ENCODE measurements around the gene GRIN2D. TPM values are rescaled to one million over a fixed set of nuclear protein-coding genes. Genes with fewer than 3 reads are reported as not detected.
A peak's percentile ranks its signal among the peaks of the same experiment; 100 is the strongest.

Gene GRIN2D
- total RNA-seq, 1 donor from 2014 or later: 21.7 TPM

GRCh38 chr19:48394331-48395169 is 1.1 kb downstream of the GRIN2D start:
- H3K27me3 Mint-ChIP-seq (ENCODE audit: unreplicated experiment): peaks cover 18% of the 10 kb centered on the region
- peaks cover 21% of the 10 kb centered on the region for H3K4me1 Mint-ChIP-seq (ENCODE audit: low read depth, unreplicated experiment)
- no peak for DNase-seq
- H3K36me3 Mint-ChIP-seq (ENCODE audit: unreplicated experiment): no peaks in the 10 kb centered on the region
- H3K9me3 Mint-ChIP-seq (ENCODE audit: unreplicated experiment): peaks cover 13% of the 10 kb centered on the region
- peak overlapping the region; percentile 94 for H3K27ac Mint-ChIP-seq (ENCODE audit: unreplicated experiment)
- TF ChIP-seq CTCF (IDR thresholded peaks at IDR 0.05; ENCODE audit: partially characterized antibody, unreplicated experiment): no peak
- H3K4me3 Mint-ChIP-seq (ENCODE audit: unreplicated experiment): peak overlapping the region; percentile 95

- peak overlapping the region; percentile 82 for H3K4me3 Mint-ChIP-seq (ENCODE audit: unreplicated experiment)
- TF ChIP-seq CTCF (IDR thresholded peaks at IDR 0.05; ENCODE audit: partially characterized antibody, unreplicated experiment): no peak
- H3K36me3 Mint-ChIP-seq (ENCODE audit: unreplicated experiment): no peaks in the 10 kb centered on the region
- H3K9me3 Mint-ChIP-seq (ENCODE audit: unreplicated experiment): peaks cover 13% of the 10 kb centered on the region
- peaks cover 21% of the 10 kb centered on the region for H3K4me1 Mint-ChIP-seq (ENCODE audit: low read depth, unreplicated experiment)
- DNase-seq: no peak
- H3K27me3 Mint-ChIP-seq (ENCODE audit: unreplicated experiment): peaks cover 21% of the 10 kb centered on the region
- H3K27ac Mint-ChIP-seq (ENCODE audit: unreplicated experiment): peak overlapping the region; percentile 43
Measured at GRCh38 chr19:48395170-48395455, 1.6 kb downstream of the GRIN2D start.

GRCh38 chr19:48395499-48395898 is 2.0 kb downstream of the GRIN2D start:
- H3K4me1 Mint-ChIP-seq (ENCODE audit: low read depth, unreplicated experiment): peaks cover 21% of the 10 kb centered on the region
- TF ChIP-seq CTCF (IDR thresholded peaks at IDR 0.05; ENCODE audit: partially characterized antibody, unreplicated experiment): no peak
- H3K9me3 Mint-ChIP-seq (ENCODE audit: unreplicated experiment): peaks cover 16% of the 10 kb centered on the region
- H3K27me3 Mint-ChIP-seq (ENCODE audit: unreplicated experiment): peaks cover 21% of the 10 kb centered on the region
- DNase-seq: no peak
- H3K27ac Mint-ChIP-seq (ENCODE audit: unreplicated experiment): peak overlapping the region; percentile 28
- H3K36me3 Mint-ChIP-seq (ENCODE audit: unreplicated experiment): no peaks in the 10 kb centered on the region
- H3K4me3 Mint-ChIP-seq (ENCODE audit: unreplicated experiment): peak overlapping the region; percentile 82

- H3K36me3 Mint-ChIP-seq (ENCODE audit: unreplicated experiment): no peaks in the 10 kb centered on the region
- H3K4me3 Mint-ChIP-seq (ENCODE audit: unreplicated experiment): peak overlapping the region; percentile 69
- TF ChIP-seq CTCF (IDR thresholded peaks at IDR 0.05; ENCODE audit: partially characterized antibody, unreplicated experiment): no peak
- peak; percentile 63 for DNase-seq
- H3K9me3 Mint-ChIP-seq (ENCODE audit: unreplicated experiment): peaks cover 16% of the 10 kb centered on the region
- H3K4me1 Mint-ChIP-seq (ENCODE audit: low read depth, unreplicated experiment): peaks cover 24% of the 10 kb centered on the region
- no peak overlapping the region for H3K27ac Mint-ChIP-seq (ENCODE audit: unreplicated experiment)
- H3K27me3 Mint-ChIP-seq (ENCODE audit: unreplicated experiment): peaks cover 21% of the 10 kb centered on the region
Measured at GRCh38 chr19:48396016-48396823, 2.8 kb downstream of the GRIN2D start.

GRCh38 chr19:48396824-48397176 is 3.3 kb downstream of the GRIN2D start:
- H3K4me3 Mint-ChIP-seq (ENCODE audit: unreplicated experiment): peak overlapping the region; percentile 69
- H3K27ac Mint-ChIP-seq (ENCODE audit: unreplicated experiment): no peak overlapping the region
- no peak for TF ChIP-seq CTCF (IDR thresholded peaks at IDR 0.05; ENCODE audit: partially characterized antibody, unreplicated experiment)
- H3K27me3 Mint-ChIP-seq (ENCODE audit: unreplicated experiment): peaks cover 21% of the 10 kb centered on the region
- no peak for DNase-seq
- peaks cover 23% of the 10 kb centered on the region for H3K4me1 Mint-ChIP-seq (ENCODE audit: low read depth, unreplicated experiment)
- H3K36me3 Mint-ChIP-seq (ENCODE audit: unreplicated experiment): no peaks in the 10 kb centered on the region
- peaks cover 16% of the 10 kb centered on the region for H3K9me3 Mint-ChIP-seq (ENCODE audit: unreplicated experiment)

Data from glutamatergic neuron (in vitro differentiated cells).